K562 (cell line): ENCODE data around the gene SLC4A5. TPM values are rescaled to one million over a fixed set of nuclear protein-coding genes. Genes with fewer than 3 reads are reported as not detected.
A peak's percentile ranks its signal among the peaks of the same experiment; 100 is the strongest.

Experiments
- CBFA2T3 ChIP-seq: fragments of 450-650 bp; IDR thresholded peaks from 2 replicates; pipeline ENCODE4 v1.6.1; 2017
- CREBBP ChIP-seq: IDR thresholded peaks from one replicate; pipeline ENCODE4 v1.6.1; 2012; ENCODE audit warnings: low read depth, mild to moderate bottlenecking, control low read depth, inconsistent platforms, low read length
- EHMT2 ChIP-seq: fragments of 450-650 bp; IDR thresholded peaks from 2 replicates; pipeline ENCODE4 v1.6.1; 2018; ENCODE audit warnings: antibody characterized with exemption
- EP300 ChIP-seq: IDR thresholded peaks from 2 replicates; pipeline ENCODE4 v1.6.1; 2012; ENCODE audit warnings: low read length, improper control_type of control experiment
- ETS2 ChIP-seq: IDR thresholded peaks from 2 replicates; pipeline ENCODE4 v1.6.1; 2016; ENCODE audit warnings: borderline replicate concordance, missing genetic modification characterization, mild to moderate bottlenecking, moderate library complexity, missing compliant biosample characterization; ENCODE audit not compliant: poor library complexity, severe bottlenecking
- ETV1 ChIP-seq: fragments of 450-650 bp; conservative IDR thresholded peaks from 2 replicates; pipeline ENCODE4 v1.6.1; 2016; ENCODE audit warnings: missing genetic modification characterization, control low read depth, low read depth, missing compliant biosample characterization
- KDM4B ChIP-seq, 2 experiments: fragments of 450-650 bp in 1 of 2; sonication (generic) in 1 of 2; IDR thresholded peaks; 2 replicates each; pipeline ENCODE4 v1.6.1; 2016 to 2017; ENCODE audit warnings: borderline replicate concordance in 2 of 2, antibody characterized with exemption in 1 of 2, low read depth in 1 of 2, mild to moderate bottlenecking in 1 of 2
- MEIS2 ChIP-seq: fragments of 450-650 bp; IDR thresholded peaks from 2 replicates; pipeline ENCODE4 v1.6.1; 2014; ENCODE audit warnings: mild to moderate bottlenecking; ENCODE audit not compliant: partially characterized antibody
- NR2F6 ChIP-seq: fragments of 450-650 bp; formaldehyde crosslinking; IDR thresholded peaks from 2 replicates; pipeline ENCODE4 v1.4.0; 2020; ENCODE audit warnings: mild to moderate bottlenecking
- PRMT5 ChIP-seq: sonication (generic); formaldehyde crosslinking; IDR thresholded peaks from 2 replicates; pipeline ENCODE4 v1.5.0; 2020; ENCODE audit warnings: missing genetic modification reagents
- RBM39 ChIP-seq: fragments of 200-400 bp; formaldehyde crosslinking; optimal IDR thresholded peaks from 2 replicates; pipeline ENCODE3; 2018; ENCODE audit warnings: low read depth, low read length
- SMARCE1 ChIP-seq: fragments of 450-650 bp; IDR thresholded peaks from 2 replicates; pipeline ENCODE4 v1.7.1; 2016; ENCODE audit warnings: mild to moderate bottlenecking
- SREBF2 ChIP-seq: sonication (generic); formaldehyde crosslinking; IDR thresholded peaks from 2 replicates; pipeline ENCODE4 v1.4.0; 2020; ENCODE audit warnings: mild to moderate bottlenecking, missing genetic modification reagents
- polyA plus RNA-seq, 8 experiments: library from polyadenylated mRNA; depleted of rRNA in 4 of 8; stranded (reverse) in 5 of 8; unstranded in 3 of 8; fragments of >200 nt; fragmentation: Nextera tagmentation in 2 of 8; fragmentation: Illumina TruSeq in 1 of 8; extraction: Ambion mirVana in 2 of 8; extraction: Trizol in 1 of 8; gene quantifications; 2 replicates each; pipeline versions ENCODE4 v1.2.1 to v1.2.3, GENCODE V29; 2011 to 2014; ENCODE audit warnings: inconsistent platforms in 1 of 8, missing spikeins in 1 of 8
- total RNA-seq, 7 experiments: library from RNA; depleted of rRNA in 6 of 7; stranded (reverse); fragments of >200 nt in 6 of 7; fragmentation: Illumina TruSeq in 2 of 7; extraction: Trizol in 2 of 7; gene quantifications; 2 replicates each; pipeline versions ENCODE4 v1.2.1 to v1.2.3, GENCODE V29; 2011 to 2021; ENCODE audit warnings: low replicate concordance in 1 of 7
- TF ChIP-seq, protein P1 (sequence below): fragments of 150-350 bp; conservative IDR thresholded peaks from 2 replicates; pipeline ENCODE4 v1.6.1; 2014; ENCODE audit warnings: low read length
- TF ChIP-seq, protein P2 (sequence below): sonication (generic); formaldehyde crosslinking; IDR thresholded peaks from 2 replicates; pipeline ENCODE4 v1.8.0; 2022; ENCODE audit warnings: missing genetic modification reagents, mild to moderate bottlenecking, borderline replicate concordance
- TF ChIP-seq, protein P3 (sequence below), 3 experiments: IDR thresholded peaks in 2 of 3; conservative IDR thresholded peaks in 1 of 3; 2 replicates each; pipeline ENCODE4 v1.5.1; 2011 to 2012; ENCODE audit warnings: low read length in 3 of 3, mild to moderate bottlenecking in 3 of 3, control low read depth in 2 of 3, improper control_type of control experiment in 1 of 3, inconsistent platforms in 1 of 3, low read depth in 1 of 3, mixed read lengths in 1 of 3, moderate library complexity in 1 of 3; ENCODE audit not compliant: insufficient read depth in 2 of 3
- TF ChIP-seq, protein P4 (sequence below): IDR thresholded peaks from 2 replicates; pipeline ENCODE4 v1.6.1; 2014; ENCODE audit warnings: antibody characterized with exemption

The SLC4A5 gene
- total and polyA plus RNA-seq, 9 of the 15 experiments (the other 6 are each of a cell fraction or from before 2014, with no cell fraction given): 0.03 to 0.77 (median 0.14) TPM; not detected in 1

DNA sequence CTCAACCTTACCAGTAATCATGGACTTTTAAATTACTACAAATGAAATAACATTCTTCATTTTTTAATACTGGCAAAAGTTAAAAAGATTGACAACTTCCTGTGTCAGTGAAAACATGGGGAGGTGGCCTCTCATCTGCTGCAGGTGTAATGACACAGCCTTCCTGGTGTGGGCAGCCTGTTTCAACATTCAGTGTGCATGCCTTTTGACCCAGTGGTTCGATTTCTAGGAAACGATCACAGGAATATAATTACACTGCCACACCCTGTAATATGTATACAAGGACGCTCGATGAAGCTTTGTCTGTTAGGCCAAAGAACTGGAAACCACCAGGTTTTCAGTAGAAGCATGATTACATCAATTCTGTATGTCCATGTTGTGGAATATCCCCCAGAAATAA is 76.1 kb downstream of the SLC4A5 start (continued):
- TF ChIP-seq CREBBP (no peak), KDM4B (IDR thresholded peaks at IDR 0.05; ENCODE audit: borderline replicate concordance in 2 of 2, low read depth in 1 of 2) (no peak), PRMT5 (no peak), SMARCE1 (no peak), NR2F6 (CRISPR knock-in tag) (no peak), CBFA2T3 (0 out of 2 replicates have a peak, but pooled peaks have one; percentile 5), ETV1 (tag) (0 out of 2 replicates have a peak, but pooled peaks have one; percentile 20), EP300 (0 out of 2 replicates have a peak, but pooled peaks have one; percentile 20), RBM39 (no peak), MEIS2 (peak; percentile 66), EHMT2 (no peak), ETS2 (tag) (no peak), SREBF2 (CRISPR knock-in tag) (no peak)
- TF ChIP-seq, protein P1, sequence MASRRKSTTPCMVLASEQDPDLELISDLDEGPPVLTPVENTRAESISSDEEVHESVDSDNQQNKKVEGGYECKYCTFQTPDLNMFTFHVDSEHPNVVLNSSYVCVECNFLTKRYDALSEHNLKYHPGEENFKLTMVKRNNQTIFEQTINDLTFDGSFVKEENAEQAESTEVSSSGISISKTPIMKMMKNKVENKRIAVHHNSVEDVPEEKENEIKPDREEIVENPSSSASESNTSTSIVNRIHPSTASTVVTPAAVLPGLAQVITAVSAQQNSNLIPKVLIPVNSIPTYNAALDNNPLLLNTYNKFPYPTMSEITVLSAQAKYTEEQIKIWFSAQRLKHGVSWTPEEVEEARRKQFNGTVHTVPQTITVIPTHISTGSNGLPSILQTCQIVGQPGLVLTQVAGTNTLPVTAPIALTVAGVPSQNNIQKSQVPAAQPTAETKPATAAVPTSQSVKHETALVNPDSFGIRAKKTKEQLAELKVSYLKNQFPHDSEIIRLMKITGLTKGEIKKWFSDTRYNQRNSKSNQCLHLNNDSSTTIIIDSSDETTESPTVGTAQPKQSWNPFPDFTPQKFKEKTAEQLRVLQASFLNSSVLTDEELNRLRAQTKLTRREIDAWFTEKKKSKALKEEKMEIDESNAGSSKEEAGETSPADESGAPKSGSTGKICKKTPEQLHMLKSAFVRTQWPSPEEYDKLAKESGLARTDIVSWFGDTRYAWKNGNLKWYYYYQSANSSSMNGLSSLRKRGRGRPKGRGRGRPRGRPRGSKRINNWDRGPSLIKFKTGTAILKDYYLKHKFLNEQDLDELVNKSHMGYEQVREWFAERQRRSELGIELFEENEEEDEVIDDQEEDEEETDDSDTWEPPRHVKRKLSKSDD: no peak
- TF ChIP-seq, protein P2, sequence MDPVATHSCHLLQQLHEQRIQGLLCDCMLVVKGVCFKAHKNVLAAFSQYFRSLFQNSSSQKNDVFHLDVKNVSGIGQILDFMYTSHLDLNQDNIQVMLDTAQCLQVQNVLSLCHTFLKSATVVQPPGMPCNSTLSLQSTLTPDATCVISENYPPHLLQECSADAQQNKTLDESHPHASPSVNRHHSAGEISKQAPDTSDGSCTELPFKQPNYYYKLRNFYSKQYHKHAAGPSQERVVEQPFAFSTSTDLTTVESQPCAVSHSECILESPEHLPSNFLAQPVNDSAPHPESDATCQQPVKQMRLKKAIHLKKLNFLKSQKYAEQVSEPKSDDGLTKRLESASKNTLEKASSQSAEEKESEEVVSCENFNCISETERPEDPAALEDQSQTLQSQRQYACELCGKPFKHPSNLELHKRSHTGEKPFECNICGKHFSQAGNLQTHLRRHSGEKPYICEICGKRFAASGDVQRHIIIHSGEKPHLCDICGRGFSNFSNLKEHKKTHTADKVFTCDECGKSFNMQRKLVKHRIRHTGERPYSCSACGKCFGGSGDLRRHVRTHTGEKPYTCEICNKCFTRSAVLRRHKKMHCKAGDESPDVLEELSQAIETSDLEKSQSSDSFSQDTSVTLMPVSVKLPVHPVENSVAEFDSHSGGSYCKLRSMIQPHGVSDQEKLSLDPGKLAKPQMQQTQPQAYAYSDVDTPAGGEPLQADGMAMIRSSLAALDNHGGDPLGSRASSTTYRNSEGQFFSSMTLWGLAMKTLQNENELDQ (CRISPR knock-in tag): no peak
- TF ChIP-seq, protein P3, sequence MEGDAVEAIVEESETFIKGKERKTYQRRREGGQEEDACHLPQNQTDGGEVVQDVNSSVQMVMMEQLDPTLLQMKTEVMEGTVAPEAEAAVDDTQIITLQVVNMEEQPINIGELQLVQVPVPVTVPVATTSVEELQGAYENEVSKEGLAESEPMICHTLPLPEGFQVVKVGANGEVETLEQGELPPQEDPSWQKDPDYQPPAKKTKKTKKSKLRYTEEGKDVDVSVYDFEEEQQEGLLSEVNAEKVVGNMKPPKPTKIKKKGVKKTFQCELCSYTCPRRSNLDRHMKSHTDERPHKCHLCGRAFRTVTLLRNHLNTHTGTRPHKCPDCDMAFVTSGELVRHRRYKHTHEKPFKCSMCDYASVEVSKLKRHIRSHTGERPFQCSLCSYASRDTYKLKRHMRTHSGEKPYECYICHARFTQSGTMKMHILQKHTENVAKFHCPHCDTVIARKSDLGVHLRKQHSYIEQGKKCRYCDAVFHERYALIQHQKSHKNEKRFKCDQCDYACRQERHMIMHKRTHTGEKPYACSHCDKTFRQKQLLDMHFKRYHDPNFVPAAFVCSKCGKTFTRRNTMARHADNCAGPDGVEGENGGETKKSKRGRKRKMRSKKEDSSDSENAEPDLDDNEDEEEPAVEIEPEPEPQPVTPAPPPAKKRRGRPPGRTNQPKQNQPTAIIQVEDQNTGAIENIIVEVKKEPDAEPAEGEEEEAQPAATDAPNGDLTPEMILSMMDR (IDR thresholded peaks at IDR 0.05 in 2 of 3, conservative IDR thresholded peaks at IDR 0.05 in 1 of 3; ENCODE audit: insufficient read depth in 2 of 3, low read depth in 1 of 3, low read length in 3 of 3): peak; percentile 71 to 80 (median 72)
- TF ChIP-seq, protein P4, sequence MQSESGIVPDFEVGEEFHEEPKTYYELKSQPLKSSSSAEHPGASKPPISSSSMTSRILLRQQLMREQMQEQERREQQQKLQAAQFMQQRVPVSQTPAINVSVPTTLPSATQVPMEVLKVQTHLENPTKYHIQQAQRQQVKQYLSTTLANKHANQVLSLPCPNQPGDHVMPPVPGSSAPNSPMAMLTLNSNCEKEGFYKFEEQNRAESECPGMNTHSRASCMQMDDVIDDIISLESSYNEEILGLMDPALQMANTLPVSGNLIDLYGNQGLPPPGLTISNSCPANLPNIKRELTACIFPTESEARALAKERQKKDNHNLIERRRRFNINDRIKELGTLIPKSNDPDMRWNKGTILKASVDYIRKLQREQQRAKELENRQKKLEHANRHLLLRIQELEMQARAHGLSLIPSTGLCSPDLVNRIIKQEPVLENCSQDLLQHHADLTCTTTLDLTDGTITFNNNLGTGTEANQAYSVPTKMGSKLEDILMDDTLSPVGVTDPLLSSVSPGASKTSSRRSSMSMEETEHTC: no peak
